K562 (cell line): ENCODE data around the gene GUK1. TPM values are rescaled to one million over a fixed set of nuclear protein-coding genes. Genes with fewer than 3 reads are reported as not detected.

Experiments
- CBX5 ChIP-seq: IDR thresholded peaks from 2 replicates; pipeline ENCODE4 v1.6.1; 2014; ENCODE audit warnings: low read depth, borderline replicate concordance
- CEBPZ ChIP-seq: fragments of 150-350 bp; IDR thresholded peaks from 2 replicates; pipeline ENCODE4 v1.6.1; 2014; ENCODE audit warnings: low read depth, mild to moderate bottlenecking, low read length, borderline replicate concordance
- CTCFL ChIP-seq: IDR thresholded peaks from 2 replicates; pipeline ENCODE4 v1.6.1; 2011; ENCODE audit warnings: borderline replicate concordance, low read depth, mild to moderate bottlenecking, moderate library complexity, low read length; ENCODE audit not compliant: insufficient read depth, poor library complexity, severe bottlenecking
- DMBX1 ChIP-seq: fragments of 250-450 bp; sonication (Bioruptor Pico); IDR thresholded peaks from 2 replicates; pipeline ENCODE4 v1.8.0; 2022; ENCODE audit warnings: inconsistent platforms, mild to moderate bottlenecking, moderate library complexity, borderline replicate concordance
- E2F1 ChIP-seq: sonication (generic); formaldehyde crosslinking; IDR thresholded peaks from 2 replicates; pipeline ENCODE4 v1.8.1; 2023; ENCODE audit warnings: mild to moderate bottlenecking, missing genetic modification reagents, moderate library complexity
- ELF2 ChIP-seq: fragments of 250-450 bp; sonication (Bioruptor Pico); IDR thresholded peaks from 2 replicates; pipeline ENCODE4 v1.5.0; 2021; ENCODE audit warnings: mild to moderate bottlenecking
- MTA3 ChIP-seq: fragments of 450-650 bp; formaldehyde crosslinking; IDR thresholded peaks from 2 replicates; pipeline ENCODE4 v1.6.1; 2017; ENCODE audit warnings: mild to moderate bottlenecking, borderline replicate concordance
- NCOA6 ChIP-seq: fragments of 450-650 bp; IDR thresholded peaks from 2 replicates; pipeline ENCODE4 v1.6.1; 2017; ENCODE audit warnings: mild to moderate bottlenecking
- NR1H2 ChIP-seq: sonication (generic); formaldehyde crosslinking; IDR thresholded peaks from 2 replicates; pipeline ENCODE4 v1.4.0; 2020; ENCODE audit warnings: mild to moderate bottlenecking, missing genetic modification reagents
- SIRT6 ChIP-seq: IDR thresholded peaks from one replicate; pipeline ENCODE4 v1.6.1; 2012; ENCODE audit warnings: low read depth, mild to moderate bottlenecking, control low read depth, inconsistent platforms, low read length, moderate library complexity
- XRCC4 ChIP-seq: IDR thresholded peaks from one replicate; pipeline ENCODE4 v1.6.1; 2011; ENCODE audit not compliant: insufficient read depth, insufficient read length; ENCODE audit errors: extremely low read depth
- ZBTB11 ChIP-seq, 3 experiments: fragments of 200-800 bp in 1 of 3; fragments of 250-450 bp in 1 of 3; fragments of 450-650 bp in 1 of 3; sonication (Bioruptor Pico) in 1 of 3; sonication (Bioruptor generic) in 1 of 3; formaldehyde crosslinking in 1 of 3; IDR thresholded peaks; 2 replicates each; pipeline versions ENCODE4 v1.6.1 to v1.8.0; 2016 to 2022; ENCODE audit warnings: mild to moderate bottlenecking in 2 of 3, missing genetic modification characterization in 2 of 3, missing compliant biosample characterization in 1 of 3, moderate library complexity in 1 of 3
- ZNF24 ChIP-seq: fragments of 450-650 bp; IDR thresholded peaks from 2 replicates; pipeline ENCODE4 v1.6.1; 2016
- ZNF655 ChIP-seq: fragments of 250-450 bp; sonication (Bioruptor Pico); IDR thresholded peaks from 2 replicates; pipeline ENCODE4 v1.5.0; 2021
- polyA plus RNA-seq, 8 experiments: library from polyadenylated mRNA; depleted of rRNA in 4 of 8; stranded (reverse) in 5 of 8; unstranded in 3 of 8; fragments of >200 nt; fragmentation: Nextera tagmentation in 2 of 8; fragmentation: Illumina TruSeq in 1 of 8; extraction: Ambion mirVana in 2 of 8; extraction: Trizol in 1 of 8; gene quantifications; 2 replicates each; pipeline versions ENCODE4 v1.2.1 to v1.2.3, GENCODE V29; 2011 to 2014; ENCODE audit warnings: inconsistent platforms in 1 of 8, missing spikeins in 1 of 8
- total RNA-seq, 7 experiments: library from RNA; depleted of rRNA in 6 of 7; stranded (reverse); fragments of >200 nt in 6 of 7; fragmentation: Illumina TruSeq in 2 of 7; extraction: Trizol in 2 of 7; gene quantifications; 2 replicates each; pipeline versions ENCODE4 v1.2.1 to v1.2.3, GENCODE V29; 2011 to 2021; ENCODE audit warnings: low replicate concordance in 1 of 7

GUK1 gene
- total and polyA plus RNA-seq, 9 of the 15 experiments (the other 6 are each of a cell fraction or from before 2014, with no cell fraction given), result 7.0 to 331 (median 132) TPM

GRCh38 chr1:228102791-228103620, 37.1 kb upstream of the GUK1 start, which contains the start of gene C1orf35 (continued):
- TF ChIP-seq CTCFL (no peak), ELF2 (CRISPR knock-in tag) (peak; percentile 82), MTA3 (peak; percentile 80; the same call in 1 of the 2 replicates), CBX5 (no peak), XRCC4 (no peak), NCOA6 (peak; percentile 88), ZNF655 (CRISPR knock-in tag) (no peak), ZBTB11 (CRISPR knock-in tag; IDR thresholded peaks at IDR 0.05) (no peak), SIRT6 (no peak), E2F1 (CRISPR knock-in tag) (peak; percentile 99), CEBPZ (no peak), NR1H2 (CRISPR knock-in tag) (no peak), DMBX1 (CRISPR knock-in tag) (peak; percentile 11; the same call in 1 of the 2 replicates), ZNF24 (no peak)
